ENCODE data around the gene PPIF.

The PPIF gene

GRCh38 chr10:79348640-79348988 is 1.3 kb downstream of the PPIF start:
- peaks cover 0 to 54% of the 10 kb centered on the region in 2 experiments; a peak in 2 of 3 replicates for H3K36me3 ChIP-seq (ENCODE audit: control insufficient read depth in 2 of 2, insufficient read depth in 1 of 2, low read length in 2 of 2)
- no peaks in the 10 kb centered on the region for H3K4me1 ChIP-seq (ENCODE audit: control insufficient read depth, insufficient read depth, low read length)
- POLR2A ChIA-PET, result interaction anchor here (0.8 to 2.4 kb wide), 4 partner anchors 11 to 139 kb away, joined by 3 to 12 read pairs (median 4); no protein-coding TSS in a partner anchor

DNA sequence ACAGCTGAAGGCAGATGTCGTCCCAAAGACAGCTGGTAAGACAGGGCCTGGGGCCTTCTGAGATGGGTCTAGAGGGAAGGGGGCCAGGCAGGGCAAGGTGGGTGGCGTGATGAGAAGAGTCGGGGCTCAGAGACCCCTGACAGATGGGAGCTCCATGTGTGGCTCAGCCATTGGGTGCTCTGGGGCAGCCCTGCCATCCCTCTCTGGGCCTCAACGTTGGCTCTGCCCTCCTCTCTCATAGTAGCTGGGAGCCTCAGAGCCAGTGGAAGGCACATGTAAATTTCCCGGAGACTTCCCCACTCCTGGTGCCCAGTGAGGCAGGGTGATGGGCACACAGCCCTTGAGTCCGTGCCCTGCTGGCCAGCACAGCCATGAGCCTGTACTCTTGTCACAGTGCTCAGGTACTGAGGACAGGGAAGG is 1.8 kb downstream of the PPIF start:
- ChIA-PET CTCF (interaction anchor here (0.6 to 1.5 kb wide), 2 partner anchors 10 to 18 kb away, joined by 3 read pairs; no protein-coding TSS in a partner anchor), POLR2A (interaction anchor here (1.7 to 2.4 kb wide), 3 partner anchors 11 to 139 kb away, joined by 4 to 12 read pairs (median 5); no protein-coding TSS in a partner anchor)
- Histone ChIP-seq H3K36me3 (ENCODE audit: control insufficient read depth in 2 of 2, insufficient read depth in 1 of 2, low read length in 2 of 2) (peaks cover 0 to 58% of the 10 kb centered on the region in 2 experiments; a peak in 2 of 3 replicates), H3K4me3 (ENCODE audit: low read depth, low read length) (no peak overlapping the region), H3K4me1 (ENCODE audit: control insufficient read depth, insufficient read depth, low read length) (no peaks in the 10 kb centered on the region), H3K9me3 (ENCODE audit: control insufficient read depth, insufficient read depth, low read depth, low read length) (no peaks in the 10 kb centered on the region), H3K27ac (ENCODE audit: extremely low read depth, low read depth, low read length) (no peak overlapping the region)
- TF ChIP-seq BCL11A (tag by site-specific recombination; IDR thresholded peaks at IDR 0.05; ENCODE audit: low read depth) (no peak), YY1 (tag by site-specific recombination; IDR thresholded peaks at IDR 0.05) (no peak), ZNF514 (tag by site-specific recombination; IDR thresholded peaks at IDR 0.05) (no peak), ZNF324 (tag by site-specific recombination; IDR thresholded peaks at IDR 0.05) (no peak), SP7 (tag by site-specific recombination; IDR thresholded peaks at IDR 0.05) (no peak), ZNF561 (tag by site-specific recombination; IDR thresholded peaks at IDR 0.05; ENCODE audit: borderline replicate concordance) (no peak), ZBTB1 (tag by site-specific recombination; IDR thresholded peaks at IDR 0.05) (no peak), ZNF112 (tag by site-specific recombination; IDR thresholded peaks at IDR 0.05) (no peak), ZNF24 (tag by site-specific recombination; IDR thresholded peaks at IDR 0.05) (no peak), ZNF677 (tag by site-specific recombination; IDR thresholded peaks at IDR 0.05) (no peak), ZNF785 (tag by site-specific recombination; IDR thresholded peaks at IDR 0.05) (no peak), ZNF626 (tag by site-specific recombination; IDR thresholded peaks at IDR 0.05) (no peak), ZNF747 (tag by site-specific recombination; IDR thresholded peaks at IDR 0.05) (no peak), ZNF571 (tag by site-specific recombination; IDR thresholded peaks at IDR 0.05) (no peak), ZNF138 (tag by site-specific recombination; IDR thresholded peaks at IDR 0.05; ENCODE audit: borderline replicate concordance) (no peak), ZNF76 (tag by site-specific recombination; IDR thresholded peaks at IDR 0.05; ENCODE audit: borderline replicate concordance, low read depth) (no peak), ZNF23 (tag by site-specific recombination; IDR thresholded peaks at IDR 0.05; ENCODE audit: borderline replicate concordance) (no peak)
- TF ChIP-seq, protein P1, sequence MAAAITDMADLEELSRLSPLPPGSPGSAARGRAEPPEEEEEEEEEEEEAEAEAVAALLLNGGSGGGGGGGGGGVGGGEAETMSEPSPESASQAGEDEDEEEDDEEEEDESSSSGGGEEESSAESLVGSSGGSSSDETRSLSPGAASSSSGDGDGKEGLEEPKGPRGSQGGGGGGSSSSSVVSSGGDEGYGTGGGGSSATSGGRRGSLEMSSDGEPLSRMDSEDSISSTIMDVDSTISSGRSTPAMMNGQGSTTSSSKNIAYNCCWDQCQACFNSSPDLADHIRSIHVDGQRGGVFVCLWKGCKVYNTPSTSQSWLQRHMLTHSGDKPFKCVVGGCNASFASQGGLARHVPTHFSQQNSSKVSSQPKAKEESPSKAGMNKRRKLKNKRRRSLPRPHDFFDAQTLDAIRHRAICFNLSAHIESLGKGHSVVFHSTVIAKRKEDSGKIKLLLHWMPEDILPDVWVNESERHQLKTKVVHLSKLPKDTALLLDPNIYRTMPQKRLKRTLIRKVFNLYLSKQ (tag by site-specific recombination; IDR thresholded peaks at IDR 0.05; ENCODE audit: borderline replicate concordance), result no peak
- TF ChIP-seq, protein P2, sequence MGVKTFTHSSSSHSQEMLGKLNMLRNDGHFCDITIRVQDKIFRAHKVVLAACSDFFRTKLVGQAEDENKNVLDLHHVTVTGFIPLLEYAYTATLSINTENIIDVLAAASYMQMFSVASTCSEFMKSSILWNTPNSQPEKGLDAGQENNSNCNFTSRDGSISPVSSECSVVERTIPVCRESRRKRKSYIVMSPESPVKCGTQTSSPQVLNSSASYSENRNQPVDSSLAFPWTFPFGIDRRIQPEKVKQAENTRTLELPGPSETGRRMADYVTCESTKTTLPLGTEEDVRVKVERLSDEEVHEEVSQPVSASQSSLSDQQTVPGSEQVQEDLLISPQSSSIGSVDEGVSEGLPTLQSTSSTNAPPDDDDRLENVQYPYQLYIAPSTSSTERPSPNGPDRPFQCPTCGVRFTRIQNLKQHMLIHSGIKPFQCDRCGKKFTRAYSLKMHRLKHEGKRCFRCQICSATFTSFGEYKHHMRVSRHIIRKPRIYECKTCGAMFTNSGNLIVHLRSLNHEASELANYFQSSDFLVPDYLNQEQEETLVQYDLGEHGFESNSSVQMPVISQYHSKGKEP (tag by site-specific recombination; IDR thresholded peaks at IDR 0.05), result no peak

More at GRCh38 chr10:79348640-79348988, 1.3 kb downstream of the PPIF start:
- TF ChIP-seq ZNF175 (tag by site-specific recombination; IDR thresholded peaks at IDR 0.05) (no peak), ZNF830 (tag by site-specific recombination; IDR thresholded peaks at IDR 0.05; ENCODE audit: low read depth) (no peak), ZNF529 (tag by site-specific recombination; IDR thresholded peaks at IDR 0.05; ENCODE audit: insufficient replicate concordance) (no peak), BCL11A (tag by site-specific recombination; IDR thresholded peaks at IDR 0.05; ENCODE audit: low read depth) (no peak), ZNF37A (tag by site-specific recombination; IDR thresholded peaks at IDR 0.05) (no peak), ZNF10 (tag by site-specific recombination; IDR thresholded peaks at IDR 0.05) (no peak), ZNF18 (tag by site-specific recombination; IDR thresholded peaks at IDR 0.05) (no peak), ZNF621 (tag by site-specific recombination; IDR thresholded peaks at IDR 0.05) (no peak), ZNF184 (tag by site-specific recombination; IDR thresholded peaks at IDR 0.05) (no peak), ZNF423 (tag by site-specific recombination; IDR thresholded peaks at IDR 0.05) (no peak), TRIM28 (IDR thresholded peaks at IDR 0.05; ENCODE audit: borderline replicate concordance, low read length) (no peak), ZNF701 (tag by site-specific recombination; IDR thresholded peaks at IDR 0.05) (no peak)
- TF ChIP-seq, protein P3, sequence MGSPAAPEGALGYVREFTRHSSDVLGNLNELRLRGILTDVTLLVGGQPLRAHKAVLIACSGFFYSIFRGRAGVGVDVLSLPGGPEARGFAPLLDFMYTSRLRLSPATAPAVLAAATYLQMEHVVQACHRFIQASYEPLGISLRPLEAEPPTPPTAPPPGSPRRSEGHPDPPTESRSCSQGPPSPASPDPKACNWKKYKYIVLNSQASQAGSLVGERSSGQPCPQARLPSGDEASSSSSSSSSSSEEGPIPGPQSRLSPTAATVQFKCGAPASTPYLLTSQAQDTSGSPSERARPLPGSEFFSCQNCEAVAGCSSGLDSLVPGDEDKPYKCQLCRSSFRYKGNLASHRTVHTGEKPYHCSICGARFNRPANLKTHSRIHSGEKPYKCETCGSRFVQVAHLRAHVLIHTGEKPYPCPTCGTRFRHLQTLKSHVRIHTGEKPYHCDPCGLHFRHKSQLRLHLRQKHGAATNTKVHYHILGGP (tag by site-specific recombination; IDR thresholded peaks at IDR 0.05), result no peak
- TF ChIP-seq, protein P4, sequence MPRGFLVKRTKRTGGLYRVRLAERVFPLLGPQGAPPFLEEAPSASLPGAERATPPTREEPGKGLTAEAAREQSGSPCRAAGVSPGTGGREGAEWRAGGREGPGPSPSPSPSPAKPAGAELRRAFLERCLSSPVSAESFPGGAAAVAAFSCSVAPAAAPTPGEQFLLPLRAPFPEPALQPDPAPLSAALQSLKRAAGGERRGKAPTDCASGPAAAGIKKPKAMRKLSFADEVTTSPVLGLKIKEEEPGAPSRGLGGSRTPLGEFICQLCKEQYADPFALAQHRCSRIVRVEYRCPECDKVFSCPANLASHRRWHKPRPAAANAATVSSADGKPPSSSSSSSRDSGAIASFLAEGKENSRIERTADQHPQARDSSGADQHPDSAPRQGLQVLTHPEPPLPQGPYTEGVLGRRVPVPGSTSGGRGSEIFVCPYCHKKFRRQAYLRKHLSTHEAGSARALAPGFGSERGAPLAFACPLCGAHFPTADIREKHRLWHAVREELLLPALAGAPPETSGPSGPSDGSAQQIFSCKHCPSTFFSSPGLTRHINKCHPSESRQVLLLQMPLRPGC (tag by site-specific recombination; IDR thresholded peaks at IDR 0.05), result no peak
- Histone ChIP-seq H3K27ac (ENCODE audit: extremely low read depth, low read depth, low read length) (no peak overlapping the region; the same call in 1 of the 2 replicates), H3K4me3 (ENCODE audit: low read depth, low read length) (peak overlapping the region; percentile 67), H3K9me3 (ENCODE audit: control insufficient read depth, insufficient read depth, low read depth, low read length) (no peaks in the 10 kb centered on the region)
- CTCF ChIA-PET, result interaction anchor here (0.6 to 1.5 kb wide), 4 partner anchors 9 to 278 kb away, joined by 3 to 4 read pairs (median 3); no protein-coding TSS in a partner anchor
